Activated CD4-positive, alpha-beta T cell treated with anti-CD3 and anti-CD28 coated beads, Interleukin-2, Interleukin-6, amounts not matched to agents 100 ng/mL and 50 ng/mL, durations not matched to agents 16 hours and 8 hours (primary cell): ENCODE data around the gene PRRX1.

Experiments used
- DNase-seq: peaks from one replicate; pipeline ENCODE4 v3.0.0-alpha.2; 2020

The PRRX1 gene

DNA sequence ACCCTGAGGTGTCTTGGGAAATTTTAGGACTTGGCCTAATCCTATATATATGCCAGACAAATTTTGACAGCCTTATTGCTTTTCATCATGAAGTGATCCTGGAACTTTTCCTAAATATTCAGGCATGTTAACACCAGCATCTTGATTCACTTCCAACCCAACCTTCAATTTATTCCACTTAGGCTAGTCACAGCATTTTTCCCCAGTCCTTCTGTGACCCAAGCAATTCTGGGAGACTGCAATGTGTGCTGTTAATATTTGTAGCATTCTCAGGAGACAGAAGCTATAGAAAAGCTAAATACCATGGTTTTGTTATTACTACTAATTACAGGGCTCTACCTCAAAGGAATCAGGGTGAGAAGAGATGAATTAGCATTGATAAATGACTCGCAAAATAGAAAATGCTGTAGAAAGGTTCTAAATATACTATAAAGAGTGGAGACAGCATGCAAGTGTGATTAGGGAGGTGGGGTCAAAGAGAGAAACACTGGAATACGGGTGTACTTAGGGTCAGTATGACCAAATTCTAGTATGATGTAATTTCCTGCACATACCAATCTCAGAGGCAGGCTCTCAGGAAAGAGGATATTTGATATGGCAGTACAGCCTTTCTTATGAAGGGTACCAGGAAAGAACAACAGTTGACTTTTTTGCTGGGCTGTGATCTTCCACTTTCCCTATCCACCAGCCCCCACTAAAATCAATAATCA lies 29.1 kb downstream of the PRRX1 start:
- no peak for DNase-seq

- DNase-seq: no peak
Measured at GRCh38 chr1:170694172-170694926, 30.4 kb downstream of the PRRX1 start.

- DNase-seq: no peak
Measured at GRCh38 chr1:170695955-170696590, 32.1 kb downstream of the PRRX1 start.

GRCh38 chr1:170696591-170697290 lies 32.8 kb downstream of the PRRX1 start:
- no peak for DNase-seq

GRCh38 chr1:170697316-170697715 lies 33.4 kb downstream of the PRRX1 start:
- DNase-seq: no peak

GRCh38 chr1:170698301-170699275 lies 34.7 kb downstream of the PRRX1 start:
- DNase-seq: no peak

- DNase-seq: no peak
Measured at GRCh38 chr1:170699696-170700095, 35.8 kb downstream of the PRRX1 start.

- no peak for DNase-seq
Measured at GRCh38 chr1:170700842-170701615, 37.1 kb downstream of the PRRX1 start.

- DNase-seq: no peak
Measured at GRCh38 chr1:170701962-170702361, 38.0 kb downstream of the PRRX1 start.

- DNase-seq: no peak
Measured at GRCh38 chr1:170703591-170703990, 39.7 kb downstream of the PRRX1 start.

- no peak for DNase-seq
Measured at GRCh38 chr1:170704256-170704655, 40.3 kb downstream of the PRRX1 start.

DNA sequence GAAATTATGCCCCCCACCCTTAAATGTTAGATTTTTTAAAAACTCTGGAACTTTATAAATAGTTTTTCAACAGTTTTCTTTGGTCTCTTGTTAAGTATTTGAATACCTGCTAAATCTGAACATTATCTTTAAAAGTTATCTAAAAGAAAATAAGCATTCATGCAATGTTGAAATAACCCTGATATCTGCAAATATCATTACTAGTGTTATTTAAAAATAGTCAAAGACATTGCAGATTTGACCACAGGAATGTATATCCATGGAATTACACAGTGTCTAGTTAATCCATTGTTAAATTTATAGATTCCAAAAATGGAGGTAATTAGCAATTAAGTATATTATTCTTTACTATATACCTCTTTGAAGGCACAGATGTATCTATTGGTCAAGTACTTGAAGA lies 42.0 kb downstream of the PRRX1 start:
- DNase-seq: no peak

DNA sequence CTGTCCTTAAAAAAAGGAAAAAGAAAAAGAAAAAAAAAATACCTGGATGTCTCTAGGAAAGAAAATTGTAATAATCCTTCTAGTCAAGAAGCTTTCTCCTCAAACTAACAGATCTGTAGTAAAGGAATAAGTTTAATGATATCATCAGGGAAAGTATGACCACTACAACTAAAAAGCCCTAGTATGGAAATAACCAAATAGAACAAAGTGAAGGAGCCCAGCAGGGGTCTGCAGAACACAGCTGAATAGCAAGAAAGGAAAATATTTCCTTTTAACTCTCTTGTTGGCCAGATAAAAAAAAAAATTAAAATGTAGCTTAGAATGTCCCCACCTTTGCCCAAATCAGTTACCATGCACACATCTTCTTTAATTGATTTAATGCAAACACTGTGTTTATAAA lies 43.2 kb downstream of the PRRX1 start:
- DNase-seq: no peak

- DNase-seq: peak; percentile 6
Measured at GRCh38 chr1:170707959-170708655, 44.2 kb downstream of the PRRX1 start.

- no peak for DNase-seq
Measured at GRCh38 chr1:170711682-170712081, 47.8 kb downstream of the PRRX1 start.

- DNase-seq: no peak
Measured at GRCh38 chr1:170714163-170714562, 50.2 kb downstream of the PRRX1 start.

GRCh38 chr1:170714938-170715337 lies 51.0 kb downstream of the PRRX1 start:
- DNase-seq: no peak

- DNase-seq: no peak
Measured at GRCh38 chr1:170716835-170717429, 53.0 kb downstream of the PRRX1 start.

DNA sequence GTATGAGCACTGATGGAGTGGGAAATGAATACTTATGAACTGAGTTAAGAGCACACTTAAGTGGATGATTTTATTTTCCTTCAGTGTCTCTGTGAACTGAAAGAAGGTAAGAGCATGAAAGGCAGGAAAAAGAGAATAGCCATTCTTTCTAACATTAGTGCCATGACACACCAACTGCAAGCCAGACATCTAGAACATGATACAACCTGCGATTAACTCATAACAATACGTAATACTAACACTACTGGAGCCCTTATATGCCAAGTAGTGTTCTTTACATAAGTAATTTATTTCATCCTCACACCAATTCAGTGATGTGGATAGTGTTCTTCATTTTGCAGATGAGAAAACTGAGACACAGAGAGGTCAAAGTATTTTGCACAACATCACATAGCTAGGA lies 56.7 kb downstream of the PRRX1 start:
- DNase-seq: no peak

DNA sequence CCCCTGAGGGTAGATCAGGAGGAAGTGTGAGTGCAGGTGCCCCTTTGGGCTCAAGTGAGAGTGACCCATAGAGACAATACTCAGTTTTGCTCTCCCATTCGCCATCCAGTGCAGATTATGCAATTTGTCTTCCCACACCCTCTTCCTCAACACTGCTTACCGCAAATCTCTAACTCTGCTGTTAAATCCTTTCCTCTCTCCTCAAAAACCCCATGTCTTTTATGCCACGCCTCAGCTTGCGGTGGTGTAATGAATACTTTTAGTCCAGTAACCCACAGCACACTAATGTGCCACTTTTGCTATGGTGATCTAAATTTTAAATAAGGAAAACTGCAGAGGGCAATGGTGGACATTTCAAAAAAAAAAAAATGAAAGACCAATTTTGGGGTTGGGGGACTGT lies 57.7 kb downstream of the PRRX1 start:
- DNase-seq: no peak
